WERI-Rb-1 (cell line): ENCODE data around the gene NCKAP5L.
"Not testable (repeated sequence)": the region's sequence is repeated elsewhere in the genome, so short reads cannot be mapped to it uniquely, and the experiment has no call there.

ENCODE experiments used
- DNase-seq: peaks from one replicate; pipeline ENCODE4 v3.0.0-alpha.2; 2020
- H3K27ac ChIP-seq: fragments of 250-450 bp; sonication (Bioruptor Pico); 2 replicates; pipeline ENCODE4 v1.5.1; 2020; ENCODE audit warnings: mild to moderate bottlenecking, moderate library complexity
- H3K27me3 ChIP-seq: fragments of 250-450 bp; sonication (Bioruptor Pico); 2 replicates; pipeline ENCODE4 v1.5.1; 2021; ENCODE audit warnings: mild to moderate bottlenecking, low read depth, moderate library complexity; ENCODE audit not compliant: insufficient read depth, severe bottlenecking
- H3K36me3 ChIP-seq: fragments of 250-450 bp; sonication (Bioruptor Pico); 2 replicates; pipeline ENCODE4 v1.5.1; 2020; ENCODE audit warnings: mild to moderate bottlenecking, moderate library complexity
- H3K4me3 ChIP-seq: 2 replicates; pipeline ENCODE4 v1.5.1; 2011; ENCODE audit warnings: low read depth, mild to moderate bottlenecking, control low read depth, low read length
- H3K9me3 ChIP-seq: fragments of 250-450 bp; sonication (Bioruptor Pico); 2 replicates; pipeline ENCODE4 v1.5.1; 2021; ENCODE audit warnings: mild to moderate bottlenecking, moderate library complexity; ENCODE audit not compliant: severe bottlenecking
- TF ChIP-seq, protein P1 (sequence below): IDR thresholded peaks from 2 replicates; pipeline ENCODE4 v1.5.1; 2011; ENCODE audit warnings: low read depth, mild to moderate bottlenecking, control low read depth, inconsistent platforms, low read length

The NCKAP5L gene

DNA sequence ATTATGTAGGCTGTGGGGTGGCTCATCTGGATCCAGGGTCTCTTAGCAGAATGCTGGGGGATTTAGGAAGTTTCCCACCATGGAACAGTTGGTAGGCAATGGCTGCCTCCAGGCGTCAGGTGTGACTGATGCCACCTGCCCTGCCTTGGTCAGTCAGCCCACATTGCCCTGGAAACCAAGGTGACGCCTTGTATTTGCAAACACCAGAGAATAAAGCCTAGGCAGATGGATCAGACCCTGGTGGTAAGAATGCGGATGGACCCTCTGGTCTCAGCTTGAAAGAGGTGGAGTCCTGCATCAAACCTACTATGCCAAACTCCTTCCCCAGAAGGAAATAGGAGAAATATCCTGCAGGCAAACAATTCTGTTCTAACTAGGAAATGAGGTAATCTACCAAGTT is 38.2 kb downstream of the NCKAP5L start:
- Histone ChIP-seq H3K4me3 (no peak overlapping the region), H3K27me3 (no peaks in the 10 kb centered on the region), H3K36me3 (no peaks in the 10 kb centered on the region), H3K9me3 (peaks cover 4% of the 10 kb centered on the region), H3K27ac (no peak overlapping the region)
- no peak for DNase-seq
- TF ChIP-seq, protein P1, sequence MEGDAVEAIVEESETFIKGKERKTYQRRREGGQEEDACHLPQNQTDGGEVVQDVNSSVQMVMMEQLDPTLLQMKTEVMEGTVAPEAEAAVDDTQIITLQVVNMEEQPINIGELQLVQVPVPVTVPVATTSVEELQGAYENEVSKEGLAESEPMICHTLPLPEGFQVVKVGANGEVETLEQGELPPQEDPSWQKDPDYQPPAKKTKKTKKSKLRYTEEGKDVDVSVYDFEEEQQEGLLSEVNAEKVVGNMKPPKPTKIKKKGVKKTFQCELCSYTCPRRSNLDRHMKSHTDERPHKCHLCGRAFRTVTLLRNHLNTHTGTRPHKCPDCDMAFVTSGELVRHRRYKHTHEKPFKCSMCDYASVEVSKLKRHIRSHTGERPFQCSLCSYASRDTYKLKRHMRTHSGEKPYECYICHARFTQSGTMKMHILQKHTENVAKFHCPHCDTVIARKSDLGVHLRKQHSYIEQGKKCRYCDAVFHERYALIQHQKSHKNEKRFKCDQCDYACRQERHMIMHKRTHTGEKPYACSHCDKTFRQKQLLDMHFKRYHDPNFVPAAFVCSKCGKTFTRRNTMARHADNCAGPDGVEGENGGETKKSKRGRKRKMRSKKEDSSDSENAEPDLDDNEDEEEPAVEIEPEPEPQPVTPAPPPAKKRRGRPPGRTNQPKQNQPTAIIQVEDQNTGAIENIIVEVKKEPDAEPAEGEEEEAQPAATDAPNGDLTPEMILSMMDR: 0 out of 2 replicates have a peak, but pooled peaks have one; percentile 5

DNA sequence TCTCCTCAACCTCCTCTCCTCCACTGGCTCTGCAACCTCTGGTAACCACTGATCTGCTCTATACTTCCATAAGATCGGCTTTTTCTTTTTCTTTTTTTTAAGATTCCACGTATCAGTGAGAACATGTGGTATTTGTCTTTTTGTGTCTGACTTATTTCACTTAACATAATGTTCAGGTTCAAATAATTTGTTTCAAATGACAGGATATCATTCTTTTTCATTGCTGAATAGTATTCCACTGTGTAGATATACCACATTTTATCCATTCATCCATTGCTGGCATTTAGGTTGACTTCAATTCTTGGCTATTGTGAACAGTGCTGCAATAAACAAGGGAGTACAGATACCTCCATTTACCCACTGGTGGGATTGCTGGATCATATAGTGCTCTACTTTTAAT is 40.5 kb downstream of the NCKAP5L start:
- DNase-seq: no peak
- Histone ChIP-seq H3K27ac (no peak overlapping the region), H3K4me3 (no peak overlapping the region), H3K27me3 (no peaks in the 10 kb centered on the region), H3K9me3 (peaks cover 4% of the 10 kb centered on the region), H3K36me3 (no peaks in the 10 kb centered on the region)
- TF ChIP-seq, protein P1: no peak

DNA sequence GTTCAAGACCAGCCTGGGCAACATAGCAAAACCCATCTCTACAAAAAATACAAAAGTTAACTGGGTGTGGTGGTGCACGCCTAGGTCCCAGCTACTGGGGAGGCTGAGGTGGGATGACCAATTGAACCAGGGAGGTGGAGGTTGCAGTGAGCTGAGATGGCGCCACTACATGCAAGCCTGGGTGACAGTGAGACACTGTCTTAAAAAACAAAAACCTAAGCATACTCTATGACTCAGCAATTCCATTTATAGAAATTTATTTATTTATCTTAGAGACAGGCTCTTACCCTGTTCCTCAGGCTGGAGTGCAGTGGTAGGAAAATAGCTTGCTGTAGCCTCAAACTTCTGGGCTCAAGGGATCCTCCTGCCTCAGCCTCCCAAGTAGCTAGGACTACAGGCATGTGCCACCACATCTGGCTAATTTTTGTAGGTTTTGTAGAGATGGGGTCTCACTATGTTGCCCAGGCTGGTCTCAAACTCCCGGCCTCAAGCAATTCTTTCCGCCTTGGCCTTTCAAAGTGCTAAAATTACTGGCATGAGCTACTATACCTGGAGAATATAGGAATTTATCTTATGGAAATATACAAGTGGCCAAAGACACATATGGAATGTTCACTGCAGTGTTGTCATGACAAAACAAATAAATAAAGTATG is 43.3 kb downstream of the NCKAP5L start:
- DNase-seq: no peak
- TF ChIP-seq, protein P1: no peak
- Histone ChIP-seq H3K9me3 (peaks cover 4% of the 10 kb centered on the region), H3K27ac (no peak overlapping the region), H3K36me3 (no peaks in the 10 kb centered on the region), H3K4me3 (no peak overlapping the region), H3K27me3 (no peaks in the 10 kb centered on the region)

DNA sequence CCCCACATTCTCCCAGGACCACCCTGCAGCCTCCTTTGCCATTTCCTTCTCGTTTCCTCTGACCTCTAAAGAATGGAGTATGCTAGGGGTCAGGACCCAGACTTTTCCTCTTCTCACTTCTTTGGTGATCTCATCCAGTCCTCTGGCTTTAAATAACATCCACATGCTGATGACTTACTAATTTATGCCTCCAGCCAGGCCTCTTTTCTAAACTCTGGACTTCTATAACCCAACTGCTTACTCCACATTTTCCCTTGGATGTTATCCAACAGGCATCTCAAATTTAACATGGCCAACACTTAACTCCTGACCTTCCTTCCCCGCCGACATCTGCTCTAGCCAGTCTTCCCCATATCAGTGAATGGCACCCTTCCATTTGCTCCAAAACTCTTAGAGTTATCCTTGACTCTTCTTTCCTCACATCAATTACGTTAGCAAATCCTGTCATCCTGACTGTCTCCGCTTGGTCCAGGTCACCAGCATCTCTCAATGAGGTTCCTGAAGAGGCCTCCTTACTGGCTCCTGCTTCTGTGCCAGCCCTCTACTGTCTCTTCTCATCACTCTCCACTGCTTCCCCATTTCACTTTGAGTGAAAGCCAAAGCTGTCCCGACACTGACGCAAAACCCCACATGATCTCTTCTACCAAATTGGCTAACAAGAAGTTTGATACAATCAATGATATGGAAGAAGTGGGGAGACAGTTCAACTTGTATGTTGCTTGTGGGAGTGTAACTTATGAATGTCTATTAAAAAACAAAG is 44.1 kb downstream of the NCKAP5L start:
- no peaks in the 10 kb centered on the region for H3K27me3 ChIP-seq
- H3K4me3 ChIP-seq: no peak overlapping the region
- H3K9me3 ChIP-seq: peaks cover 4% of the 10 kb centered on the region
- TF ChIP-seq, protein P1: no peak
- no peaks in the 10 kb centered on the region for H3K36me3 ChIP-seq
- no peak for DNase-seq
- H3K27ac ChIP-seq: no peak overlapping the region

DNA sequence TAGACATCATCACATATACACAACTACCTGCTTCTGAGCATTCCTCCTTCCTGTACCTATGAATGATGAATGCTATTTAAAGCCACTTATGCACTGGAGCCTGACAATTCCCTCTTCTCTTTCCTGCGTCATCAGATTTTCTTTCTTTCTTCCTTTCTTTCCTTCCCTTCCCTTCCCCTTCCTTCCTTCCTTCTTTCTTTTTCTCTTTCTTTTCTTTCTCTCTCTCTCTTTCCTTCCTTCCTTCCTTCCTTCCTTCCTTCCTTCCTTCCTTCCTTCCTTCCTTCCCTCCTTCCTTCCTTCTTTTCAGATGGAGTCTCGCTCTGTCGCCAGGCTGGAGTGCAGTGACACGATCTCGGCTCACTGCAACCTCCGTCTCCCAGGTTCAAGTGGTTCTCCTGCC is 47.3 kb downstream of the NCKAP5L start:
- H3K9me3 ChIP-seq, H3K36me3 ChIP-seq, H3K4me3 ChIP-seq, H3K27me3 ChIP-seq, DNase-seq, H3K27ac ChIP-seq: not testable (repeated sequence)

DNA sequence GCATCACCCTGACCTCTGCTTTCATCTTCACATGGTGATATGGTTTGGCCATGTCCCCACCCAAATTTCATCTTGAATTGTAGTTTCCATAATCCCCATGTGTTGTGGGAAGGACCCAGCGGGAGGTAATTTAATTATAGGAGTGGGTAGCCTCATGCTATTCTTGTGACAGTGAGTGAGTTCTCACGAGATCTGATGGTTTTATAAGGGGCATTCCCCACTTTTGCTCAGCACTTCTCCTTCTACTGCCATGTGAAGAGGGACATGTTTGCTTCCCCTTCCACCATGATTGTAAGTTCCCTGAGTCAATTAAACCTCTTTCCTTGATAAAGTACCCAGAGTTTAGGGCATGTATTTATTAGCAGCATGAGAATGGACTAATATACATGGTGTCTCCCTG is 48.6 kb downstream of the NCKAP5L start:
- no peaks in the 10 kb centered on the region for H3K36me3 ChIP-seq
- no peaks in the 10 kb centered on the region for H3K9me3 ChIP-seq
- TF ChIP-seq, protein P1: no peak
- no peak overlapping the region for H3K27ac ChIP-seq
- DNase-seq: no peak
- H3K27me3 ChIP-seq: no peaks in the 10 kb centered on the region
- H3K4me3 ChIP-seq: no peak overlapping the region
